ENCODE results near the gene PFDN1.

GRCh38 chr5:140259500-140259899 is 43.4 kb downstream of the PFDN1 start:
- no peak for TF ChIP-seq REST (IDR thresholded peaks at IDR 0.05; ENCODE audit: borderline replicate concordance)
- no peak for TF ChIP-seq EZH2 (IDR thresholded peaks at IDR 0.05; ENCODE audit: borderline replicate concordance, insufficient read depth, low read length, poor library complexity, severe bottlenecking)
- no peak for TF ChIP-seq CTCF (IDR thresholded peaks at IDR 0.05; ENCODE audit: poor library complexity, severe bottlenecking)
- no peak for TF ChIP-seq EP300 (conservative IDR thresholded peaks at IDR 0.05; ENCODE audit: poor library complexity, severe bottlenecking)
- no peak for TF ChIP-seq POLR2AphosphoS5 (IDR thresholded peaks at IDR 0.05)
- no peak for TF ChIP-seq SMC3 (conservative IDR thresholded peaks at IDR 0.05; ENCODE audit: poor library complexity)
